Suprapubic skin (tissue), 3 donors: ENCODE data around the gene C1GALT1.

ENCODE experiments used
- CTCF ChIP-seq, 2 donors: fragments of 200-600 bp in 1 of 2; fragments of 450-650 bp in 1 of 2; sonication (generic) in 1 of 2; IDR thresholded peaks; one replicate each; pipeline ENCODE4 v1.5.1; 2016 to 2019; ENCODE audit warnings: antibody characterized with exemption in 2 of 2, mild to moderate bottlenecking in 1 of 2, moderate library complexity in 1 of 2
- POLR2A ChIP-seq, 2 donors: fragments of 450-650 bp; IDR thresholded peaks; one replicate each; pipeline ENCODE4 v1.6.1; 2017; ENCODE audit warnings: antibody characterized with exemption in 2 of 2, mild to moderate bottlenecking in 2 of 2, moderate library complexity in 2 of 2

GRCh38 chr7:7212612-7213011, 30.3 kb downstream of the C1GALT1 start:
- TF ChIP-seq CTCF (IDR thresholded peaks at IDR 0.05) (no peak), POLR2A (IDR thresholded peaks at IDR 0.05) (no peak)
